MM.1S (cell line): ENCODE results near the gene TOM1L1.

Source experiments
- CTCF ChIP-seq: fragments of 300-600 bp; sonication (generic); IDR thresholded peaks from 2 replicates; pipeline ENCODE4 v1.5.1; 2016; ENCODE audit warnings: antibody characterized with exemption, low read length, mixed read lengths
- EZH2 ChIP-seq: fragments of 300-600 bp; sonication (generic); optimal IDR thresholded peaks from 2 replicates; pipeline ENCODE3; 2017; ENCODE audit warnings: low read depth, mild to moderate bottlenecking, antibody characterized with exemption, low read length, mixed read lengths
- EZH2phosphoT487 ChIP-seq: fragments of 300-600 bp; sonication (generic); IDR thresholded peaks from 2 replicates; pipeline ENCODE4 v1.6.1; 2018; ENCODE audit warnings: antibody characterized with exemption, low read length

GRCh38 chr17:54968988-54969332 lies 68.3 kb downstream of the TOM1L1 start:
- TF ChIP-seq CTCF (no peak), EZH2phosphoT487 (no peak), EZH2 (no peak)
